H1 (cell line): ENCODE results near the gene PTBP1.

ENCODE experiments used
- EP300 ChIP-seq, 2 experiments: IDR thresholded peaks; 1 replicate in 1 of 2; 2 replicates in 1 of 2; pipeline ENCODE4 v1.6.1; 2011 to 2012; ENCODE audit warnings: low read depth in 2 of 2, low read length in 2 of 2, mild to moderate bottlenecking in 2 of 2, borderline replicate concordance in 1 of 2, inconsistent platforms in 1 of 2, moderate library complexity in 1 of 2
- HDAC6 ChIP-seq: IDR thresholded peaks from one replicate; pipeline ENCODE4 v1.7.1; 2012; ENCODE audit warnings: low read depth, mild to moderate bottlenecking, inconsistent platforms, low read length, moderate library complexity
- JUND ChIP-seq: IDR thresholded peaks from 2 replicates; pipeline ENCODE4 v1.6.1; 2011; ENCODE audit warnings: mild to moderate bottlenecking, improper control_type of control experiment, low read length
- MAFK ChIP-seq: IDR thresholded peaks from 2 replicates; pipeline ENCODE4 v1.6.1; 2012; ENCODE audit warnings: low read depth, mild to moderate bottlenecking, improper control_type of control experiment, low read length
- POLR2A ChIP-seq, 2 experiments: IDR thresholded peaks; 1 replicate in 1 of 2; 2 replicates in 1 of 2; pipeline ENCODE4 v1.6.1; 2011; ENCODE audit warnings: low read depth in 2 of 2, low read length in 2 of 2, mild to moderate bottlenecking in 2 of 2; ENCODE audit errors: control extremely low read depth in 1 of 2
- TBP ChIP-seq: IDR thresholded peaks from 2 replicates; pipeline ENCODE4 v1.6.1; 2011; ENCODE audit warnings: low read depth, low read length, improper control_type of control experiment
- TEAD4 ChIP-seq: IDR thresholded peaks from 2 replicates; pipeline ENCODE4 v1.6.1; 2012; ENCODE audit warnings: low read depth, low read length, inconsistent platforms, mixed read lengths
- YY1 ChIP-seq: IDR thresholded peaks from 2 replicates; pipeline ENCODE4 v1.6.1; 2011; ENCODE audit warnings: low read depth, mild to moderate bottlenecking, low read length
- ZNF274 ChIP-seq: IDR thresholded peaks from 2 replicates; pipeline ENCODE4 v1.7.0; 2012; ENCODE audit warnings: low read length, borderline replicate concordance; ENCODE audit errors: extremely low read depth
- TF ChIP-seq, protein P1 (sequence below): IDR thresholded peaks from 2 replicates; pipeline ENCODE4 v1.6.1; 2011; ENCODE audit warnings: low read depth, mild to moderate bottlenecking, low read length; ENCODE audit not compliant: insufficient read depth
- TF ChIP-seq, protein P2 (sequence below), 3 experiments: IDR thresholded peaks; 1 replicate in 2 of 3; 2 replicates in 1 of 3; pipeline versions ENCODE4 v1.5.1 to v1.6.1; 2011; ENCODE audit warnings: low read length in 3 of 3, mild to moderate bottlenecking in 3 of 3, inconsistent platforms in 2 of 3, low read depth in 1 of 3, moderate library complexity in 1 of 3; ENCODE audit not compliant: insufficient read depth in 1 of 3; ENCODE audit errors: control extremely low read depth in 1 of 3
- TF ChIP-seq, protein P3 (sequence below): IDR thresholded peaks from 2 replicates; pipeline ENCODE4 v1.6.1; 2012; ENCODE audit warnings: inconsistent platforms

DNA sequence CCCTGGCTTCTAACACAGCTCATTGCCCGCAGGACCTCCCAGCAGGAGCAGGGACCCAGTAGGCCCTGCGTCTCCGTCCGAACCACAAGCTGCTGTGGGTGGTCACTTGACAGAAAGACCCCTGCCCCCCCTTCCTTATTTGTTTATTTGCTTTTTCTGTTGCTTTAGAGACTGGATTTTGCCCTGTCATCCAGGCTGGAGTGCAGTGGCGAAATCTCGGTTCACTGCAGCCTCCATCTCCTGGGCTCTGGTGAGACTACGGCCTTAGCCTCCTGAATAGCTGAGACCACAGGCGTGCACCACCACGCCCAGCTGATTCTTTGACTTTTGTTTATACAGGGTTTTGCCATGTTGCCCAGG is 7.6 kb upstream of the PTBP1 start:
- TF ChIP-seq TBP (no peak), ZNF274 (no peak), TEAD4 (no peak), HDAC6 (no peak), POLR2A (IDR thresholded peaks at IDR 0.05; ENCODE audit: control extremely low read depth in 1 of 2, low read depth in 2 of 2, low read length in 2 of 2) (no peak), JUND (no peak), MAFK (peak; percentile 27; the same call in 1 of the 2 replicates), EP300 (IDR thresholded peaks at IDR 0.05; ENCODE audit: borderline replicate concordance in 1 of 2, low read depth in 2 of 2, low read length in 2 of 2) (no peak), YY1 (no peak)
- TF ChIP-seq, protein P1, sequence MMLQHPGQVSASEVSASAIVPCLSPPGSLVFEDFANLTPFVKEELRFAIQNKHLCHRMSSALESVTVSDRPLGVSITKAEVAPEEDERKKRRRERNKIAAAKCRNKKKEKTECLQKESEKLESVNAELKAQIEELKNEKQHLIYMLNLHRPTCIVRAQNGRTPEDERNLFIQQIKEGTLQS = no peak
- TF ChIP-seq, protein P2, sequence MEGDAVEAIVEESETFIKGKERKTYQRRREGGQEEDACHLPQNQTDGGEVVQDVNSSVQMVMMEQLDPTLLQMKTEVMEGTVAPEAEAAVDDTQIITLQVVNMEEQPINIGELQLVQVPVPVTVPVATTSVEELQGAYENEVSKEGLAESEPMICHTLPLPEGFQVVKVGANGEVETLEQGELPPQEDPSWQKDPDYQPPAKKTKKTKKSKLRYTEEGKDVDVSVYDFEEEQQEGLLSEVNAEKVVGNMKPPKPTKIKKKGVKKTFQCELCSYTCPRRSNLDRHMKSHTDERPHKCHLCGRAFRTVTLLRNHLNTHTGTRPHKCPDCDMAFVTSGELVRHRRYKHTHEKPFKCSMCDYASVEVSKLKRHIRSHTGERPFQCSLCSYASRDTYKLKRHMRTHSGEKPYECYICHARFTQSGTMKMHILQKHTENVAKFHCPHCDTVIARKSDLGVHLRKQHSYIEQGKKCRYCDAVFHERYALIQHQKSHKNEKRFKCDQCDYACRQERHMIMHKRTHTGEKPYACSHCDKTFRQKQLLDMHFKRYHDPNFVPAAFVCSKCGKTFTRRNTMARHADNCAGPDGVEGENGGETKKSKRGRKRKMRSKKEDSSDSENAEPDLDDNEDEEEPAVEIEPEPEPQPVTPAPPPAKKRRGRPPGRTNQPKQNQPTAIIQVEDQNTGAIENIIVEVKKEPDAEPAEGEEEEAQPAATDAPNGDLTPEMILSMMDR (IDR thresholded peaks at IDR 0.05; ENCODE audit: control extremely low read depth in 1 of 3, insufficient read depth in 1 of 3, low read depth in 1 of 3, low read length in 3 of 3) = no peak
- TF ChIP-seq, protein P3, sequence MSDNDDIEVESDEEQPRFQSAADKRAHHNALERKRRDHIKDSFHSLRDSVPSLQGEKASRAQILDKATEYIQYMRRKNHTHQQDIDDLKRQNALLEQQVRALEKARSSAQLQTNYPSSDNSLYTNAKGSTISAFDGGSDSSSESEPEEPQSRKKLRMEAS = no peak
